Adrenal gland (tissue), 5 donors: ENCODE results near the gene DRG2.

Experiments used
- CTCF ChIP-seq, 6 experiments: fragments of 450-650 bp in 4 of 6; fragments of 200-600 bp in 2 of 6; sonication (generic) in 1 of 6; IDR thresholded peaks; 1 replicate in 5 of 6; 2 replicates in 1 of 6; pipeline versions ENCODE4 v1.5.1 to v1.8.0; 2016 to 2021; ENCODE audit warnings: antibody characterized with exemption in 6 of 6, mild to moderate bottlenecking in 2 of 6, moderate library complexity in 1 of 6
- POLR2A ChIP-seq, 2 donors: fragments of 450-650 bp; IDR thresholded peaks; one replicate each; pipeline ENCODE4 v1.6.1; 2017; ENCODE audit warnings: antibody characterized with exemption in 2 of 2, mild to moderate bottlenecking in 2 of 2, moderate library complexity in 1 of 2
- donor health status: DM: no; HTN: no; CAD: no.

- peak; percentile 39 to 70 (median 64) for TF ChIP-seq CTCF (IDR thresholded peaks at IDR 0.05)
- TF ChIP-seq POLR2A (IDR thresholded peaks at IDR 0.05) = no peak
These were observed 53.6 kb downstream of the DRG2 start for GRCh38 chr17:18141210-18141803.
